Activated CD4-positive, CD25-positive, alpha-beta regulatory T cell (primary cell): Measurements from ENCODE around the gene TNN.

Experiments used
- DNase-seq, 4 experiments: peaks; one replicate each; lab custom pipeline; 2025; lab: John Stamatoyannopoulos, UW

The TNN gene

GRCh38 chr1:175116210-175116798 is 48.7 kb downstream of the TNN start:
- DNase-seq: no peak

GRCh38 chr1:175116903-175117302 is 49.3 kb downstream of the TNN start:
- no peak for DNase-seq

GRCh38 chr1:175118375-175119367 is 51.0 kb downstream of the TNN start:
- no peak for DNase-seq

GRCh38 chr1:175120511-175120910 is 52.9 kb downstream of the TNN start:
- no peak for DNase-seq

GRCh38 chr1:175124861-175125260 is 57.2 kb downstream of the TNN start:
- no peak for DNase-seq

- no peak for DNase-seq
Measured at GRCh38 chr1:175126347-175126746, 58.7 kb downstream of the TNN start.

- no peak for DNase-seq
Measured at GRCh38 chr1:175127565-175127964, 59.9 kb downstream of the TNN start.

- no peak for DNase-seq
Measured at GRCh38 chr1:175128523-175128922, 60.9 kb downstream of the TNN start.

GRCh38 chr1:175129182-175129581 is 61.5 kb downstream of the TNN start:
- DNase-seq: no peak

GRCh38 chr1:175129644-175129996 is 62.0 kb downstream of the TNN start:
- no peak for DNase-seq

GRCh38 chr1:175129997-175130648 is 62.5 kb downstream of the TNN start:
- DNase-seq: no peak

GRCh38 chr1:175130649-175131045 is 63.0 kb downstream of the TNN start:
- no peak for DNase-seq

GRCh38 chr1:175131095-175131494 is 63.5 kb downstream of the TNN start:
- DNase-seq: no peak

GRCh38 chr1:175132436-175132835 is 64.8 kb downstream of the TNN start:
- DNase-seq: no peak

GRCh38 chr1:175133673-175134435 is 66.2 kb downstream of the TNN start:
- DNase-seq: no peak

- no peak for DNase-seq
Measured at GRCh38 chr1:175134500-175134899, 66.9 kb downstream of the TNN start.

GRCh38 chr1:175136246-175136645 is 68.6 kb downstream of the TNN start:
- DNase-seq: no peak

- no peak for DNase-seq
Measured at GRCh38 chr1:175137369-175137768, 69.7 kb downstream of the TNN start.

GRCh38 chr1:175138579-175138978 is 70.9 kb downstream of the TNN start:
- DNase-seq: no peak

- DNase-seq: no peak
Measured at GRCh38 chr1:175145899-175146528, 78.4 kb downstream of the TNN start.

GRCh38 chr1:175146529-175147213 is 79.0 kb downstream of the TNN start:
- DNase-seq: peak; percentile 42 to 62 (median 48)
